GM12874 (cell line): ENCODE measurements around the gene SCAPER.

Experiments used
- CTCF ChIP-seq: IDR thresholded peaks from 2 replicates; pipeline ENCODE4 v1.5.1; 2011; ENCODE audit warnings: low read depth, mild to moderate bottlenecking, control low read depth, low read length, moderate library complexity; ENCODE audit not compliant: insufficient read depth

Gene SCAPER

GRCh38 chr15:76546805-76547204, 358.3 kb downstream of the SCAPER start:
- no peak for TF ChIP-seq CTCF

GRCh38 chr15:76533995-76534394, 371.1 kb downstream of the SCAPER start:
- TF ChIP-seq CTCF = no peak

- TF ChIP-seq CTCF = no peak
Measured at GRCh38 chr15:76533060-76533820, 371.9 kb downstream of the SCAPER start.

- TF ChIP-seq CTCF = no peak
Measured at GRCh38 chr15:76529911-76530310, 375.2 kb downstream of the SCAPER start.

- TF ChIP-seq CTCF = no peak
Measured at GRCh38 chr15:76526111-76526510, 379.0 kb downstream of the SCAPER start.

GRCh38 chr15:76517910-76518309, 387.2 kb downstream of the SCAPER start:
- TF ChIP-seq CTCF = no peak

GRCh38 chr15:76514282-76514681, 390.9 kb downstream of the SCAPER start:
- no peak for TF ChIP-seq CTCF
